HEK293 (cell line): ENCODE measurements around the gene HTR1E.
"Not testable (repeated sequence)": the region's sequence is repeated elsewhere in the genome, so short reads cannot be mapped to it uniquely, and the experiment has no call there.

Source experiments
- CTCF ChIA-PET: fragments of 350-600 bp; formaldehyde crosslinking; extraction: SDS; loops from one replicate; lab custom pipeline; 2021; ENCODE audit warnings: antibody characterized with exemption; lab: Yijun Ruan, JAX
- POLR2A ChIA-PET: fragments of 300-600 bp; formaldehyde crosslinking; extraction: SDS; loops from one replicate; lab custom pipeline; 2020; ENCODE audit warnings: antibody characterized with exemption, inconsistent platforms; lab: Yijun Ruan, JAX
- H3K27ac ChIP-seq: fragments of 200-500 bp; sonication (Bioruptor generic); 2 replicates; pipeline ENCODE4 v1.5.1; 2014; ENCODE audit warnings: low read depth, low read length, control low read depth, inconsistent platforms; ENCODE audit errors: extremely low read depth
- H3K36me3 ChIP-seq, 2 experiments: fragments of 200-500 bp in 1 of 2; sonication (Bioruptor generic) in 1 of 2; 1 replicate in 1 of 2; 2 replicates in 1 of 2; pipeline ENCODE4 v1.5.1; 2014 to 2017; ENCODE audit warnings: inconsistent platforms in 2 of 2, low read length in 2 of 2; ENCODE audit not compliant: control insufficient read depth in 2 of 2, insufficient read depth in 1 of 2
- H3K4me1 ChIP-seq: fragments of 200-500 bp; sonication (Bioruptor generic); 2 replicates; pipeline ENCODE4 v1.5.1; 2014; ENCODE audit warnings: mild to moderate bottlenecking, low read length, inconsistent platforms; ENCODE audit not compliant: control insufficient read depth, insufficient read depth
- H3K4me3 ChIP-seq: 2 replicates; pipeline ENCODE4 v1.5.1; 2011; ENCODE audit warnings: low read depth, mild to moderate bottlenecking, control low read depth, low read length, moderate library complexity
- H3K9me3 ChIP-seq: fragments of 200-500 bp; sonication (Bioruptor generic); 2 replicates; pipeline ENCODE4 v1.5.1; 2014; ENCODE audit warnings: low read depth, low read length, inconsistent platforms; ENCODE audit not compliant: control insufficient read depth, insufficient read depth
- GLIS2 ChIP-seq: fragments of 450-650 bp; formaldehyde crosslinking; IDR thresholded peaks from 2 replicates; pipeline ENCODE4 v1.5.1; 2016; ENCODE audit warnings: missing biosample characterization, missing genetic modification characterization
- MEIS1 ChIP-seq: sonication (generic); formaldehyde crosslinking; IDR thresholded peaks from 2 replicates; pipeline ENCODE4 v1.8.1; 2022; ENCODE audit warnings: missing genetic modification reagents, mild to moderate bottlenecking, borderline replicate concordance
- SALL2 ChIP-seq: fragments of 450-650 bp; formaldehyde crosslinking; IDR thresholded peaks from 2 replicates; pipeline ENCODE4 v1.5.0; 2017; ENCODE audit warnings: missing biosample characterization, mild to moderate bottlenecking, missing genetic modification characterization, borderline replicate concordance
- ZBTB20 ChIP-seq: fragments of 450-650 bp; formaldehyde crosslinking; IDR thresholded peaks from 2 replicates; pipeline ENCODE4 v1.5.1; 2016; ENCODE audit warnings: missing biosample characterization, missing genetic modification characterization
- ZNF292 ChIP-seq: fragments of 450-650 bp; formaldehyde crosslinking; IDR thresholded peaks from 2 replicates; pipeline ENCODE4 v1.5.1; 2016; ENCODE audit warnings: low read depth, missing biosample characterization, missing genetic modification characterization, borderline replicate concordance
- ZNF302 ChIP-seq: fragments of 450-650 bp; formaldehyde crosslinking; IDR thresholded peaks from 2 replicates; pipeline ENCODE4 v1.5.1; 2016; ENCODE audit warnings: missing biosample characterization, missing genetic modification characterization, low read depth
- ZNF37A ChIP-seq: fragments of 450-650 bp; IDR thresholded peaks from 2 replicates; pipeline ENCODE4 v1.5.1; 2018; ENCODE audit warnings: missing biosample characterization, missing genetic modification characterization
- ZNF473 ChIP-seq: fragments of 450-650 bp; formaldehyde crosslinking; IDR thresholded peaks from 2 replicates; pipeline ENCODE4 v1.5.1; 2017; ENCODE audit warnings: missing biosample characterization, missing genetic modification characterization
- ZNF529 ChIP-seq: fragments of 450-650 bp; formaldehyde crosslinking; IDR thresholded peaks from 2 replicates; pipeline ENCODE4 v1.5.1; 2017; ENCODE audit warnings: missing genetic modification characterization, missing biosample characterization; ENCODE audit not compliant: insufficient replicate concordance
- ZNF558 ChIP-seq: fragments of 450-650 bp; formaldehyde crosslinking; IDR thresholded peaks from 2 replicates; pipeline ENCODE4 v1.5.1; 2016; ENCODE audit warnings: missing biosample characterization, missing genetic modification characterization
- ZNF561 ChIP-seq: fragments of 450-650 bp; IDR thresholded peaks from 2 replicates; pipeline ENCODE4 v1.5.1; 2018; ENCODE audit warnings: missing biosample characterization, missing genetic modification characterization, borderline replicate concordance
- ZNF596 ChIP-seq: fragments of 450-650 bp; IDR thresholded peaks from 2 replicates; pipeline ENCODE4 v1.5.0; 2018; ENCODE audit warnings: missing biosample characterization, mild to moderate bottlenecking, missing genetic modification characterization, moderate library complexity
- ZNF623 ChIP-seq: fragments of 450-650 bp; formaldehyde crosslinking; IDR thresholded peaks from 2 replicates; pipeline ENCODE4 v1.5.1; 2016; ENCODE audit warnings: missing biosample characterization, missing genetic modification characterization
- ZNF658 ChIP-seq: fragments of 450-650 bp; formaldehyde crosslinking; IDR thresholded peaks from 2 replicates; pipeline ENCODE4; 2016; ENCODE audit warnings: missing biosample characterization, missing genetic modification characterization
- ZNF664 ChIP-seq: fragments of 450-650 bp; formaldehyde crosslinking; IDR thresholded peaks from 2 replicates; pipeline ENCODE4 v1.5.1; 2016; ENCODE audit warnings: missing biosample characterization, missing genetic modification characterization
- ZNF791 ChIP-seq: fragments of 450-650 bp; formaldehyde crosslinking; IDR thresholded peaks from 2 replicates; pipeline ENCODE4 v1.5.1; 2016; ENCODE audit warnings: missing biosample characterization, missing genetic modification characterization
- ZSCAN16 ChIP-seq: fragments of 450-650 bp; formaldehyde crosslinking; IDR thresholded peaks from 2 replicates; pipeline ENCODE4 v1.5.1; 2016; ENCODE audit warnings: missing biosample characterization, missing genetic modification characterization
- TF ChIP-seq, protein P1 (sequence below): fragments of 450-650 bp; formaldehyde crosslinking; IDR thresholded peaks from 2 replicates; pipeline ENCODE4 v1.5.1; 2016; ENCODE audit warnings: missing biosample characterization, missing genetic modification characterization
- TF ChIP-seq, protein P2 (sequence below): fragments of 450-650 bp; formaldehyde crosslinking; IDR thresholded peaks from 2 replicates; pipeline ENCODE4 v1.5.1; 2016; ENCODE audit warnings: missing biosample characterization, missing genetic modification characterization
- TF ChIP-seq, protein P3 (sequence below): fragments of 450-650 bp; formaldehyde crosslinking; IDR thresholded peaks from 2 replicates; pipeline ENCODE4 v1.5.1; 2016; ENCODE audit warnings: missing biosample characterization, missing genetic modification characterization
- TF ChIP-seq, protein P4 (sequence below): fragments of 450-650 bp; formaldehyde crosslinking; IDR thresholded peaks from 2 replicates; pipeline ENCODE4; 2016; ENCODE audit warnings: missing biosample characterization, missing genetic modification characterization
- TF ChIP-seq, protein P5 (sequence below): fragments of 450-650 bp; formaldehyde crosslinking; IDR thresholded peaks from 2 replicates; pipeline ENCODE4 v1.5.1; 2017; ENCODE audit warnings: missing biosample characterization, missing genetic modification characterization

The HTR1E gene

DNA sequence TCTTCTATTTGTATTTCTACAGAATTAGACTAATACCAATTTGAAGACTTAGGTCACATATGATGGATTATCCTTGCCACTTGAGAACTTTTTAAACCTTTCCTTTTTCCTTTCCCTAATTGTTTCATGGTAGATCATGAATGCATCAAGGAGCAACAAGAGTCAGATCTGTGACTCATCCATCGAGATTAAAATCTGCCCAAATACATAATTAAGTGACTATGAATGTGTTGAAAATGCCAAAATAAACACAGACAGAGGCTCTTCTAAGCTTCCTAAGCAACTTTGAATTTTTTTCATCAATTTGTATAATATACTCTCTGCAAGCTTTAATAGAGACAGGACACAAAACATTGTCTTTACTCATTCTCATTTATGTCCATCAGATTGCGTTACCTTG, 23.5 kb upstream of the HTR1E start:
- no peaks in the 10 kb centered on the region for H3K36me3 ChIP-seq
- H3K4me1 ChIP-seq, result no peaks in the 10 kb centered on the region
- POLR2A ChIA-PET, result no interaction called here
- CTCF ChIA-PET, result interaction anchor here (0.7 to 1.8 kb wide), 2 partner anchors 23 to 589 kb away, joined by 3 to 7 read pairs; partner anchors contain the start of gene HTR1E
- TF ChIP-seq ZNF596 (tag by site-specific recombination), result no peak
- TF ChIP-seq ZNF561 (tag by site-specific recombination), result no peak
- no peak for TF ChIP-seq ZNF791 (tag by site-specific recombination)
- TF ChIP-seq, protein P1, sequence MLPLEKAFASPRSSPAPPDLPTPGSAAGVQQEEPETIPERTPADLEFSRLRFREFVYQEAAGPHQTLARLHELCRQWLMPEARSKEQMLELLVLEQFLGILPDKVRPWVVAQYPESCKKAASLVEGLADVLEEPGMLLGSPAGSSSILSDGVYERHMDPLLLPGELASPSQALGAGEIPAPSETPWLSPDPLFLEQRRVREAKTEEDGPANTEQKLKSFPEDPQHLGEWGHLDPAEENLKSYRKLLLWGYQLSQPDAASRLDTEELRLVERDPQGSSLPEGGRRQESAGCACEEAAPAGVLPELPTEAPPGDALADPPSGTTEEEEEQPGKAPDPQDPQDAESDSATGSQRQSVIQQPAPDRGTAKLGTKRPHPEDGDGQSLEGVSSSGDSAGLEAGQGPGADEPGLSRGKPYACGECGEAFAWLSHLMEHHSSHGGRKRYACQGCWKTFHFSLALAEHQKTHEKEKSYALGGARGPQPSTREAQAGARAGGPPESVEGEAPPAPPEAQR, result no peak
- H3K27ac ChIP-seq, result no peak overlapping the region
- no peak overlapping the region for H3K4me3 ChIP-seq
- no peaks in the 10 kb centered on the region for H3K9me3 ChIP-seq

DNA sequence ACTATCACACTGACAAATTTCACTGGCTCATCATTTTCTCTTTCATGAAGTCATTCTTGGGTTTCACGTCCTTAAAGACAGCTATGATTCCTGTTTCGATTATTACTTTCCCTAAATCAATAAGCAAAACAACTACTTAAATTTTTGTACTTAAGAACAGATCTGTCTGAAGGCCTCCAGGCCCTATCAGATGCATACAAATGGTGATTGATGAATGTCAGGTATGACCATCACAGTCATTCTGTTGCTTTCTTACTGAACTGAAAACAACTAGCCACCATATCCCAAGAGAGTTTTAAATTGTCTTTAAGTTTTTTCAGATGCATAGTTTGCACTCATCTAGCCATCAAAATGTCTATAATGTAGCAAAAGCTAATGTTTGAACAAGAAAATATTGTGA, 20.9 kb upstream of the HTR1E start:
- H3K36me3 ChIP-seq, result no peaks in the 10 kb centered on the region
- POLR2A ChIA-PET, result no interaction called here
- no peaks in the 10 kb centered on the region for H3K4me1 ChIP-seq
- TF ChIP-seq, protein P2, sequence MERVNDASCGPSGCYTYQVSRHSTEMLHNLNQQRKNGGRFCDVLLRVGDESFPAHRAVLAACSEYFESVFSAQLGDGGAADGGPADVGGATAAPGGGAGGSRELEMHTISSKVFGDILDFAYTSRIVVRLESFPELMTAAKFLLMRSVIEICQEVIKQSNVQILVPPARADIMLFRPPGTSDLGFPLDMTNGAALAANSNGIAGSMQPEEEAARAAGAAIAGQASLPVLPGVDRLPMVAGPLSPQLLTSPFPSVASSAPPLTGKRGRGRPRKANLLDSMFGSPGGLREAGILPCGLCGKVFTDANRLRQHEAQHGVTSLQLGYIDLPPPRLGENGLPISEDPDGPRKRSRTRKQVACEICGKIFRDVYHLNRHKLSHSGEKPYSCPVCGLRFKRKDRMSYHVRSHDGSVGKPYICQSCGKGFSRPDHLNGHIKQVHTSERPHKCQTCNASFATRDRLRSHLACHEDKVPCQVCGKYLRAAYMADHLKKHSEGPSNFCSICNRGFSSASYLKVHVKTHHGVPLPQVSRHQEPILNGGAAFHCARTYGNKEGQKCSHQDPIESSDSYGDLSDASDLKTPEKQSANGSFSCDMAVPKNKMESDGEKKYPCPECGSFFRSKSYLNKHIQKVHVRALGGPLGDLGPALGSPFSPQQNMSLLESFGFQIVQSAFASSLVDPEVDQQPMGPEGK (tag by site-specific recombination), result no peak
- TF ChIP-seq MEIS1 (no peak), ZNF37A (tag by site-specific recombination) (no peak), ZSCAN16 (no peak), ZNF473 (tag by site-specific recombination) (no peak), ZNF658 (tag by site-specific recombination) (no peak), ZNF292 (tag by site-specific recombination) (no peak), ZNF302 (no peak), ZBTB20 (tag by site-specific recombination) (no peak), ZNF664 (no peak), SALL2 (no peak), ZNF558 (tag by site-specific recombination) (no peak), GLIS2 (tag by site-specific recombination) (no peak), ZNF623 (no peak), ZNF529 (tag by site-specific recombination) (no peak)
- TF ChIP-seq, protein P3, sequence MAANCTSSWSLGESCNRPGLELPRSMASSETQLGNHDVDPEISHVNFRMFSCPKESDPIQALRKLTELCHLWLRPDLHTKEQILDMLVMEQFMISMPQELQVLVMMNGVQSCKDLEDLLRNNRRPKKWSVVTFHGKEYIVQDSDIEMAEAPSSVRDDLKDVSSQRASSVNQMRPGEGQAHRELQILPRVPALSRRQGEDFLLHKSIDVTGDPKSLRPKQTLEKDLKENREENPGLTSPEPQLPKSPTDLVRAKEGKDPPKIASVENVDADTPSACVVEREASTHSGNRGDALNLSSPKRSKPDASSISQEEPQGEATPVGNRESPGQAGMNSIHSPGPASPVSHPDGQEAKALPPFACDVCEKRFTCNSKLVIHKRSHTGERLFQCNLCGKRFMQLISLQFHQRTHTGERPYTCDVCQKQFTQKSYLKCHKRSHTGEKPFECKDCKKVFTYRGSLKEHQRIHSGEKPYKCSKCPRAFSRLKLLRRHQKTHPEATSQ (tag by site-specific recombination), result no peak
- TF ChIP-seq, protein P4, sequence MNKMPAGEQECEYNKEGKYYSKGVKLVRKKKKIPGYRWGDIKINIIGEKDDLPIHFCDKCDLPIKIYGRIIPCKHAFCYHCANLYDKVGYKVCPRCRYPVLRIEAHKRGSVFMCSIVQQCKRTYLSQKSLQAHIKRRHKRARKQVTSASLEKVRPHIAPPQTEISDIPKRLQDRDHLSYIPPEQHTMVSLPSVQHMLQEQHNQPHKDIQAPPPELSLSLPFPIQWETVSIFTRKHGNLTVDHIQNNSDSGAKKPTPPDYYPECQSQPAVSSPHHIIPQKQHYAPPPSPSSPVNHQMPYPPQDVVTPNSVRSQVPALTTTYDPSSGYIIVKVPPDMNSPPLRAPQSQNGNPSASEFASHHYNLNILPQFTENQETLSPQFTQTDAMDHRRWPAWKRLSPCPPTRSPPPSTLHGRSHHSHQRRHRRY (tag by site-specific recombination), result no peak
- TF ChIP-seq, protein P5, sequence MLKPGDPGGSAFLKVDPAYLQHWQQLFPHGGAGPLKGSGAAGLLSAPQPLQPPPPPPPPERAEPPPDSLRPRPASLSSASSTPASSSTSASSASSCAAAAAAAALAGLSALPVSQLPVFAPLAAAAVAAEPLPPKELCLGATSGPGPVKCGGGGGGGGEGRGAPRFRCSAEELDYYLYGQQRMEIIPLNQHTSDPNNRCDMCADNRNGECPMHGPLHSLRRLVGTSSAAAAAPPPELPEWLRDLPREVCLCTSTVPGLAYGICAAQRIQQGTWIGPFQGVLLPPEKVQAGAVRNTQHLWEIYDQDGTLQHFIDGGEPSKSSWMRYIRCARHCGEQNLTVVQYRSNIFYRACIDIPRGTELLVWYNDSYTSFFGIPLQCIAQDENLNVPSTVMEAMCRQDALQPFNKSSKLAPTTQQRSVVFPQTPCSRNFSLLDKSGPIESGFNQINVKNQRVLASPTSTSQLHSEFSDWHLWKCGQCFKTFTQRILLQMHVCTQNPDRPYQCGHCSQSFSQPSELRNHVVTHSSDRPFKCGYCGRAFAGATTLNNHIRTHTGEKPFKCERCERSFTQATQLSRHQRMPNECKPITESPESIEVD (tag by site-specific recombination), result no peak
- TF ChIP-seq, all 188 proteins: peak for 0
- CTCF ChIA-PET, result no interaction called here
- Histone ChIP-seq H3K4me3 (no peak overlapping the region), H3K9me3 (no peaks in the 10 kb centered on the region), H3K27ac (no peak overlapping the region)

DNA sequence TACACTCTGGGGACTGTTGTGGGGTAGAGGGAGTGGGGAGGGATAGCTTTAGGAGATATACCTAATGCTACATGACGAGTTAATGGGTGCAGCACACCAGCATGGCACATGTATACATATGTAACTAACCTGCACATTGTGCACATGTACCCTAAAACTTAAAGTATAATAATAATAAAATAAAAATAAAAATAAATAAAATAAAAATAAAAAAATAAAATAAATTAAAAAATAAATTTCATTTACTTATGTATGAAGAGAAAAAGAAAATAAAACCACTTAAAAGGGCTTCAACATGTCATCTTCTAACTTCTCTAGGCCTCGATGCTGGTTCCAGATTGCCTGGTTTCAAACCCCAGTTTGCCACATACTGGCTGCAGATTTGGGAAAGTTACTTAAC, 10.2 kb upstream of the HTR1E start:
- H3K27ac ChIP-seq, H3K9me3 ChIP-seq, H3K4me1 ChIP-seq, H3K36me3 ChIP-seq, H3K4me3 ChIP-seq, CTCF ChIA-PET, POLR2A ChIA-PET: not testable (repeated sequence)

DNA sequence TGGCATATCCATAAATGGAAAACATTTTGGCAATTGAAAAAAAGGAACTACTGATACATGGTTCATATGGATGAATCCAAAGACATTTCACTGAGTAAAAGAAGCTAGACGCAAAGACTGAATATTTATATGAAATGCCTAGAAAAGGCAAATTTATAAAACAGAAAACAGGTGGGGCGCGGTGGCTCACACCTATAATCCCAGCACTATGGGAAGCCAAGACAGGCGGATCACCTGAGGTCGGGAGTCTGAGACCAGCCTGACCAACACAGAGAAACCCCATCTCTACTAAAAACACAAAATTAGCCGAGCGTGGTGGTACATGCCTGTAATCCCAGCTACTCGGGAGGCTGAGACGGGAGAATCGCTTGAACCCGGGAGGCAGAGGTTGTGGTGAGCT, 9.5 kb upstream of the HTR1E start:
- H3K4me1 ChIP-seq, H3K4me3 ChIP-seq, H3K9me3 ChIP-seq, CTCF ChIA-PET, POLR2A ChIA-PET, H3K36me3 ChIP-seq, H3K27ac ChIP-seq: not testable (repeated sequence)
